Measurements from ENCODE around the gene JPH4. TPM values are rescaled to one million over a fixed set of nuclear protein-coding genes. Genes with fewer than 3 reads are reported as not detected.

JPH4 gene
- total RNA-seq, 1 experiment from 2014 or later, result 6.8 TPM

DNA sequence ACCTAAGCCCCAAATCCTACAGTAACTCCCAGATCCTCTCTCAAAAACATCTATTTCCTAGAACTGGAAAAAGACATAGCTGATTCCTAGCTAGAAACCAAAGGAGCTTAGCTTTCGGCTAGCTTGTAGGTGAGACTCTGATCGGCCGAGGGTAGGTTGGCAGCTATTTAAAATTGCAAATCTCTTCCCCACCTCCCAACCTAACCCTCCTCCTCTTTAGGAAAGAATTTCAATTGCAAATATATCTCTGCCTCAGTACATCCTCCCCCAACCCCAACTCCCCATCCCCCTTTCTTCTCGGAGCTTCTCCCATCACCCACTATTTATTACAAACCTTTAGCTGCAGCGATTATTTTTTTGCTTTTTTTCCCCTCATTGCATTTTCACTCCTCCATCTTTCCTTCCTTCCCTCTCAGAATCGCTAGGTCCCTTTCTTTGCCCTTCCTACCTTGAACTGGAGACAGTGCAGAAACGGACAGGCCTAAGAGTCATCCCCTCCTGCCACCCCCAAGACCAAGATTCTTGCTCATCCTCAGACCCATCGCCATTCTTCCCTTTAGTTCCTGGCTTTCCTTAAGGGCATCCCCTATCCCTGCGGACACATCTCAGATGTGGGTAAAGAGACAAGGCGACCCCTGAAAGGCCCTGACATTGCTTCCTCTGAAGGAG lies 40.4 kb downstream of the JPH4 start:
- no peaks in the 10 kb centered on the region; the same call in 1 of the 2 replicates for H3K79me2 ChIP-seq (ENCODE audit: insufficient read depth, low read length)
- peak overlapping the region; percentile 18 for H4K91ac ChIP-seq (ENCODE audit: insufficient read length, low read depth, low read length)
- no peak overlapping the region for H2BK15ac ChIP-seq (ENCODE audit: low read depth, low read length)
- WGBS (ENCODE audit: extremely low coverage, insufficient read length, low lambda C conversion rate), result no CpG with 5 or more reads among the region's 10 CpGs
- Mint-ChIP-seq H3K27ac (peak overlapping the region; percentile 98 to 99 (median 99)), H3K4me1 (peaks cover 54 to 56% of the 10 kb centered on the region in 2 experiments), H3K27me3 (ENCODE audit: low read depth) (no peaks in the 10 kb centered on the region), H3K4me3 (peak overlapping the region; percentile 80 to 89), H3K36me3 (ENCODE audit: insufficient read depth in 1 of 3, low read depth in 3 of 3) (peaks cover 23 to 37% (median 32%) of the 10 kb centered on the region in 3 experiments; a peak in 6 of 7 replicates), H3K9me3 (no peaks in the 10 kb centered on the region; a peak in 1 of 5 replicates)
- H3K4me1 ChIP-seq (ENCODE audit: insufficient read depth, low read length), result peaks cover 18% of the 10 kb centered on the region; the same call in 1 of the 2 replicates
- H2AK5ac ChIP-seq (ENCODE audit: insufficient read length, low read length), result peak overlapping the region; percentile 14
- no peaks in the 10 kb centered on the region for H4K20me1 ChIP-seq (ENCODE audit: control insufficient read depth, insufficient read depth, insufficient read length)
- H3K23ac ChIP-seq (ENCODE audit: insufficient read length, low read depth, low read length), result no peak overlapping the region
- peak overlapping the region; percentile 48 for H4K5ac ChIP-seq (ENCODE audit: insufficient read length, low read depth, low read length)
- peak overlapping the region; percentile 76 for H3K56ac ChIP-seq (ENCODE audit: insufficient read length, low read depth, low read length)
- peak overlapping the region; percentile 84 for H3K9ac ChIP-seq (ENCODE audit: extremely low read depth, insufficient read length, low read length)
- H3K9me3 ChIP-seq (ENCODE audit: control insufficient read depth, low read depth, low read length), result no peaks in the 10 kb centered on the region
- peak overlapping the region; percentile 4 for H2BK12ac ChIP-seq (ENCODE audit: insufficient read length, low read depth, low read length)
- H2BK5ac ChIP-seq (ENCODE audit: insufficient read length, low read length), result peak overlapping the region; percentile 73
- H3K14ac ChIP-seq (ENCODE audit: insufficient read depth, low read length), result peak overlapping the region; percentile 54
- H3T11ph ChIP-seq (ENCODE audit: low read length), result peak overlapping the region; percentile 68
- H4K8ac ChIP-seq (replicated peaks; ENCODE audit: insufficient read length, low read depth, low read length), result peak overlapping the region; percentile 26
- H3K79me1 ChIP-seq (ENCODE audit: insufficient read depth, low read depth, low read length, poor library complexity, severe bottlenecking), result no peaks in the 10 kb centered on the region
- H3K4ac ChIP-seq (ENCODE audit: low read depth, low read length), result peak overlapping the region; percentile 70
- peaks cover 19% of the 10 kb centered on the region for H3K23me2 ChIP-seq (ENCODE audit: insufficient read length, low read depth, low read length, poor library complexity, severe bottlenecking)
- peak overlapping the region; percentile 1 for H2BK120ac ChIP-seq (ENCODE audit: low read depth, low read length, poor library complexity, severe bottlenecking)
- peak overlapping the region; percentile 89 for H3K4me2 ChIP-seq (ENCODE audit: insufficient read depth, insufficient read length, low read length)
- TF ChIP-seq, protein P1, sequence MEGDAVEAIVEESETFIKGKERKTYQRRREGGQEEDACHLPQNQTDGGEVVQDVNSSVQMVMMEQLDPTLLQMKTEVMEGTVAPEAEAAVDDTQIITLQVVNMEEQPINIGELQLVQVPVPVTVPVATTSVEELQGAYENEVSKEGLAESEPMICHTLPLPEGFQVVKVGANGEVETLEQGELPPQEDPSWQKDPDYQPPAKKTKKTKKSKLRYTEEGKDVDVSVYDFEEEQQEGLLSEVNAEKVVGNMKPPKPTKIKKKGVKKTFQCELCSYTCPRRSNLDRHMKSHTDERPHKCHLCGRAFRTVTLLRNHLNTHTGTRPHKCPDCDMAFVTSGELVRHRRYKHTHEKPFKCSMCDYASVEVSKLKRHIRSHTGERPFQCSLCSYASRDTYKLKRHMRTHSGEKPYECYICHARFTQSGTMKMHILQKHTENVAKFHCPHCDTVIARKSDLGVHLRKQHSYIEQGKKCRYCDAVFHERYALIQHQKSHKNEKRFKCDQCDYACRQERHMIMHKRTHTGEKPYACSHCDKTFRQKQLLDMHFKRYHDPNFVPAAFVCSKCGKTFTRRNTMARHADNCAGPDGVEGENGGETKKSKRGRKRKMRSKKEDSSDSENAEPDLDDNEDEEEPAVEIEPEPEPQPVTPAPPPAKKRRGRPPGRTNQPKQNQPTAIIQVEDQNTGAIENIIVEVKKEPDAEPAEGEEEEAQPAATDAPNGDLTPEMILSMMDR (conservative IDR thresholded peaks at IDR 0.05), result no peak
- no peaks in the 10 kb centered on the region for H3K27me3 ChIP-seq (ENCODE audit: insufficient read depth, low read length)
- H2AFZ ChIP-seq (ENCODE audit: low read length), result no peak overlapping the region
- H3K27ac ChIP-seq (ENCODE audit: insufficient read length, low read depth, low read length), result peak overlapping the region; percentile 96
- H2BK20ac ChIP-seq (ENCODE audit: low read depth, low read length, poor library complexity, severe bottlenecking), result no peak overlapping the region
- peak overlapping the region; percentile 69 for H3K18ac ChIP-seq (ENCODE audit: insufficient read length, low read depth, low read length)
- DNase-seq, result no peak

All from H9 (cell line).